ENCODE data around the gene BCAR3.

Gene BCAR3

GRCh38 chr1:93704052-93704451 lies 22.4 kb upstream of the BCAR3 start:
- peaks cover 26 to 36% of the 10 kb centered on the region in 2 experiments for H3K4me1 ChIP-seq (ENCODE audit: control insufficient read depth in 1 of 2, insufficient read depth in 2 of 2, low read length in 2 of 2)

GRCh38 chr1:93703643-93704042 lies 22.0 kb upstream of the BCAR3 start:
- Histone ChIP-seq H3K9ac (ENCODE audit: low read length) (no peak overlapping the region), H3K4me2 (ENCODE audit: low read length) (no peak overlapping the region), H3K14ac (ENCODE audit: low read length) (peak overlapping the region; percentile 34), H3K4me1 (ENCODE audit: control insufficient read depth in 1 of 2, insufficient read depth in 2 of 2, low read length in 2 of 2) (peaks cover 27 to 32% of the 10 kb centered on the region in 2 experiments), H3K4ac (ENCODE audit: low read depth, low read length) (no peak overlapping the region), H3K79me2 (ENCODE audit: control insufficient read depth, insufficient read depth, low read length, poor library complexity) (peaks cover 8% of the 10 kb centered on the region), H3K23ac (ENCODE audit: low read length) (no peak overlapping the region), H4K8ac (ENCODE audit: low read depth, low read length) (no peak overlapping the region), H3K27ac (ENCODE audit: low read depth, low read length) (peak overlapping the region; percentile 11), H3K4me3 (ENCODE audit: low read depth, low read length) (no peak overlapping the region), H3K27me3 (ENCODE audit: insufficient read depth, low read length) (no peaks in the 10 kb centered on the region), H3K18ac (ENCODE audit: low read length) (no peak overlapping the region), H2AFZ (ENCODE audit: insufficient read depth, low read length, poor library complexity) (no peak overlapping the region), H2AK5ac (ENCODE audit: low read length) (no peak overlapping the region), H2BK12ac (ENCODE audit: low read length) (peak overlapping the region; percentile 81), H2BK120ac (ENCODE audit: insufficient read depth, low read length, poor library complexity) (peak overlapping the region; percentile 75), H3K79me1 (ENCODE audit: low read length) (peaks cover 27% of the 10 kb centered on the region), H4K91ac (ENCODE audit: low read depth, low read length) (peak overlapping the region; percentile 85), H3K36me3 (ENCODE audit: control insufficient read depth in 1 of 2, insufficient read depth in 2 of 2, low read length in 2 of 2) (no peaks in the 10 kb centered on the region), H2BK5ac (ENCODE audit: low read depth, low read length, poor library complexity) (peak overlapping the region; percentile 45), H3K9me3 (ENCODE audit: insufficient read depth, low read depth, low read length) (no peaks in the 10 kb centered on the region), H4K12ac (ENCODE audit: low read depth, low read length) (no peak overlapping the region)
- peak in 1 of 2 donors; percentile 20 for DNase-seq
- WGBS (ENCODE audit: extremely low coverage, insufficient coverage, insufficient read length): no CpG with 5 or more reads among the region's 3 CpGs

More at GRCh38 chr1:93704052-93704451, 22.4 kb upstream of the BCAR3 start:
- Histone ChIP-seq H3K4me3 (ENCODE audit: low read depth, low read length) (no peak overlapping the region), H3K27ac (ENCODE audit: low read depth, low read length) (peak overlapping the region; percentile 11), H3K14ac (ENCODE audit: low read length) (peak overlapping the region; percentile 34), H4K8ac (ENCODE audit: low read depth, low read length) (peak overlapping the region; percentile 25), H2BK120ac (ENCODE audit: insufficient read depth, low read length, poor library complexity) (peak overlapping the region; percentile 75), H2AK5ac (ENCODE audit: low read length) (peak overlapping the region; percentile 33), H3K36me3 (ENCODE audit: control insufficient read depth in 1 of 2, insufficient read depth in 2 of 2, low read length in 2 of 2) (no peaks in the 10 kb centered on the region), H3K27me3 (ENCODE audit: insufficient read depth, low read length) (no peaks in the 10 kb centered on the region), H4K91ac (ENCODE audit: low read depth, low read length) (peak overlapping the region; percentile 85), H3K9ac (ENCODE audit: low read length) (no peak overlapping the region), H3K79me2 (ENCODE audit: control insufficient read depth, insufficient read depth, low read length, poor library complexity) (peaks cover 8% of the 10 kb centered on the region), H2BK12ac (ENCODE audit: low read length) (peak overlapping the region; percentile 81), H3K4ac (ENCODE audit: low read depth, low read length) (no peak overlapping the region), H3K18ac (ENCODE audit: low read length) (no peak overlapping the region), H3K9me3 (ENCODE audit: insufficient read depth, low read depth, low read length) (no peaks in the 10 kb centered on the region), H4K12ac (ENCODE audit: low read depth, low read length) (no peak overlapping the region), H2BK5ac (ENCODE audit: low read depth, low read length, poor library complexity) (peak overlapping the region; percentile 45), H2AFZ (ENCODE audit: insufficient read depth, low read length, poor library complexity) (no peak overlapping the region), H3K79me1 (ENCODE audit: low read length) (peaks cover 27% of the 10 kb centered on the region), H3K4me2 (ENCODE audit: low read length) (no peak overlapping the region), H3K23ac (ENCODE audit: low read length) (no peak overlapping the region)
- WGBS (ENCODE audit: extremely low coverage, insufficient coverage, insufficient read length): 100% methylated on average over 1 of the region's 2 CpGs
- no peak for DNase-seq

- peak overlapping the region; percentile 36 for H4K8ac ChIP-seq (ENCODE audit: low read depth, low read length)
- H2AK5ac ChIP-seq (ENCODE audit: low read length): peak overlapping the region; percentile 66
- no peak overlapping the region for H3K23ac ChIP-seq (ENCODE audit: low read length)
- no peak overlapping the region for H4K12ac ChIP-seq (ENCODE audit: low read depth, low read length)
- H2BK12ac ChIP-seq (ENCODE audit: low read length): peak overlapping the region; percentile 91
- no peak overlapping the region for H3K4ac ChIP-seq (ENCODE audit: low read depth, low read length)
- peak overlapping the region; percentile 96 for H4K91ac ChIP-seq (ENCODE audit: low read depth, low read length)
- DNase-seq: peak in 1 of 2 donors; percentile 24
- H3K4me2 ChIP-seq (ENCODE audit: low read length): no peak overlapping the region
- no peaks in the 10 kb centered on the region for H3K36me3 ChIP-seq (ENCODE audit: control insufficient read depth in 1 of 2, insufficient read depth in 2 of 2, low read length in 2 of 2)
- no peak overlapping the region for H2AFZ ChIP-seq (ENCODE audit: insufficient read depth, low read length, poor library complexity)
- H3K27ac ChIP-seq (ENCODE audit: low read depth, low read length): peak overlapping the region; percentile 36
- no peaks in the 10 kb centered on the region for H3K27me3 ChIP-seq (ENCODE audit: insufficient read depth, low read length)
- peaks cover 30% of the 10 kb centered on the region for H3K79me1 ChIP-seq (ENCODE audit: low read length)
- no peak overlapping the region for H3K9ac ChIP-seq (ENCODE audit: low read length)
- peak overlapping the region; percentile 60 for H3K18ac ChIP-seq (ENCODE audit: low read length)
- no peak overlapping the region for H3K14ac ChIP-seq (ENCODE audit: low read length)
- H3K4me3 ChIP-seq (ENCODE audit: low read depth, low read length): no peak overlapping the region
- H3K79me2 ChIP-seq (ENCODE audit: control insufficient read depth, insufficient read depth, low read length, poor library complexity): peaks cover 8% of the 10 kb centered on the region
- peak overlapping the region; percentile 41 for H2BK5ac ChIP-seq (ENCODE audit: low read depth, low read length, poor library complexity)
- H2BK120ac ChIP-seq (ENCODE audit: insufficient read depth, low read length, poor library complexity): peak overlapping the region; percentile 6
- H3K9me3 ChIP-seq (ENCODE audit: insufficient read depth, low read depth, low read length): no peaks in the 10 kb centered on the region
- H3K4me1 ChIP-seq (ENCODE audit: control insufficient read depth in 1 of 2, insufficient read depth in 2 of 2, low read length in 2 of 2): peaks cover 27 to 31% of the 10 kb centered on the region in 2 experiments
- WGBS (ENCODE audit: extremely low coverage, insufficient coverage, insufficient read length): no CpG with 5 or more reads among the region's 3 CpGs
Observed at GRCh38 chr1:93702828-93703183, 21.2 kb upstream of the BCAR3 start.

- H2BK5ac ChIP-seq (ENCODE audit: low read depth, low read length, poor library complexity): peak overlapping the region; percentile 92
- no peaks in the 10 kb centered on the region for H3K9me3 ChIP-seq (ENCODE audit: insufficient read depth, low read depth, low read length)
- H3K4me2 ChIP-seq (ENCODE audit: low read length): no peak overlapping the region
- H3K4ac ChIP-seq (ENCODE audit: low read depth, low read length): peak overlapping the region; percentile 91
- H3K18ac ChIP-seq (ENCODE audit: low read length): peak overlapping the region; percentile 89
- no peak overlapping the region for H3K23ac ChIP-seq (ENCODE audit: low read length)
- peak overlapping the region; percentile 98 for H2BK12ac ChIP-seq (ENCODE audit: low read length)
- H3K14ac ChIP-seq (ENCODE audit: low read length): peak overlapping the region; percentile 93
- peaks cover 30% of the 10 kb centered on the region for H3K79me1 ChIP-seq (ENCODE audit: low read length)
- peak overlapping the region; percentile 45 for H3K27ac ChIP-seq (ENCODE audit: low read depth, low read length)
- peak overlapping the region; percentile 77 for H2AFZ ChIP-seq (ENCODE audit: insufficient read depth, low read length, poor library complexity)
- peaks cover 8% of the 10 kb centered on the region for H3K79me2 ChIP-seq (ENCODE audit: control insufficient read depth, insufficient read depth, low read length, poor library complexity)
- H3K36me3 ChIP-seq (ENCODE audit: control insufficient read depth in 1 of 2, insufficient read depth in 2 of 2, low read length in 2 of 2): no peaks in the 10 kb centered on the region
- H4K12ac ChIP-seq (ENCODE audit: low read depth, low read length): peak overlapping the region; percentile 32
- H3K27me3 ChIP-seq (ENCODE audit: insufficient read depth, low read length): no peaks in the 10 kb centered on the region
- H3K9ac ChIP-seq (ENCODE audit: low read length): no peak overlapping the region
- DNase-seq: peak in 1 of 2 donors; percentile 17
- no peak overlapping the region for H3K4me3 ChIP-seq (ENCODE audit: low read depth, low read length)
- WGBS (ENCODE audit: extremely low coverage, insufficient coverage, insufficient read length): no CpG with 5 or more reads among the region's 9 CpGs
- H4K91ac ChIP-seq (ENCODE audit: low read depth, low read length): peak overlapping the region; percentile 96
- peak overlapping the region; percentile 95 for H2BK120ac ChIP-seq (ENCODE audit: insufficient read depth, low read length, poor library complexity)
- peak overlapping the region; percentile 66 for H2AK5ac ChIP-seq (ENCODE audit: low read length)
- H4K8ac ChIP-seq (ENCODE audit: low read depth, low read length): peak overlapping the region; percentile 73
- peaks cover 27 to 31% of the 10 kb centered on the region in 2 experiments for H3K4me1 ChIP-seq (ENCODE audit: control insufficient read depth in 1 of 2, insufficient read depth in 2 of 2, low read length in 2 of 2)
Observed at GRCh38 chr1:93702111-93702827, 20.6 kb upstream of the BCAR3 start.
